Measurements from ENCODE around the gene NHEJ1. TPM values are rescaled to one million over a fixed set of nuclear protein-coding genes. Genes with fewer than 3 reads are reported as not detected.

NHEJ1 gene
- total and polyA plus RNA-seq, 4 donors: 6.8 to 9.8 (median 8.5) TPM

GRCh38 chr2:219094171-219094570 is 66.4 kb downstream of the NHEJ1 start:
- ATAC-seq (ENCODE audit: low FRiP score): no peak
- Histone ChIP-seq H3K4me1 (ENCODE audit: control insufficient read depth in 1 of 2, insufficient read depth in 2 of 2, low read length in 2 of 2) (no peaks in the 10 kb centered on the region), H3K27ac (ENCODE audit: low read depth in 1 of 2, low read length in 2 of 2) (no peak overlapping the region), H3K27me3 (ENCODE audit: control insufficient read depth in 1 of 2, insufficient read depth in 2 of 2, low read length in 1 of 2) (no peaks in the 10 kb centered on the region), H3K4me3 (ENCODE audit: low read length in 2 of 2) (no peak overlapping the region), H3K9me3 (ENCODE audit: control insufficient read depth, low read length) (no peaks in the 10 kb centered on the region), H3K36me3 (ENCODE audit: control insufficient read depth in 1 of 2, insufficient read depth in 2 of 2, low read length in 1 of 2) (no peaks in the 10 kb centered on the region)
- no peak for DNase-seq
- 82 to 91% methylated on average over 3 of the region's 3 CpGs for WGBS, 2 donors
- intact Hi-C loops (cut with DNase I): no loop called here

DNA sequence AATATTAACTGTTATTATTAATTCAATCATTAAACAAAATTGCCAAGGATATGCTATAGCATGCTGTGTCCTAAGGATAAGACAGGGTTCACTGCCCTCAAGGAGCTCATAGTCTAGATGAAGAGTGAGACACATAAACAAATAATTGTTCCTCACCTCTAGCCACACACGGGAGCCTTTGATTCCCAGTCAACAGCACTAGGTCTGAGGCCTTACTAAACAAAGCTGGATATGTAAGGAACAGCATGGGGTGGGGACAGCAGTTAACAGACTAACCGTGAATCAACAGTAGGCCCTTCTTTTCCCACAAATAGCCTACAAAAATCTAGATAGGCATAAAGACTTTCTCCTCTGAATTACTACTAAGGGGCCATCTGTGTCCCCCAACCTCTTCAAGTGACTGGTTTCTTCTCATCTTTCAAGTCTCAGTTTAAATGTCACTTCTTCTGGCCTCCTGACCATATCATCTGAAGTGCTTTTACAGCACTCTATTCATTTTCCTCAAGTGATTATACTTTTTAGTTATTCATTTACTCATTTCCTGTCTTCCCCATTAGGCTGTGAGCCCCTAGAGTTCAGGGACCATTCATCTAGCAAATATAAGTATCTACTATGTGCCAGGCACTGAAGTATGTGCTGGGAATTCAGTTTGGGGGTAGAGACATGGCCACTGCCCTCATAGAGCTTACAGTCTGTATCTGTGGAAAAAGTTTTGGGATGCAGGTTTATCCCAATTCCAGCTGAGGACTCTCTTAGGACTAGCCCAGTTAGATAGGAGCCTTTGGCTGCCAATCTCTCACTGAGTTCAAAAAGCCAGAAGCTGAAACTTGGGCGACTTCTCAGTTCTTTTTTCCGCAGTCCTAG is 69.9 kb downstream of the NHEJ1 start:
- no peaks in the 10 kb centered on the region for H3K36me3 ChIP-seq (ENCODE audit: control insufficient read depth in 1 of 2, insufficient read depth in 2 of 2, low read length in 1 of 2)
- 73 to 82% methylated on average over 4 of the region's 4 CpGs for WGBS, 2 donors

DNA sequence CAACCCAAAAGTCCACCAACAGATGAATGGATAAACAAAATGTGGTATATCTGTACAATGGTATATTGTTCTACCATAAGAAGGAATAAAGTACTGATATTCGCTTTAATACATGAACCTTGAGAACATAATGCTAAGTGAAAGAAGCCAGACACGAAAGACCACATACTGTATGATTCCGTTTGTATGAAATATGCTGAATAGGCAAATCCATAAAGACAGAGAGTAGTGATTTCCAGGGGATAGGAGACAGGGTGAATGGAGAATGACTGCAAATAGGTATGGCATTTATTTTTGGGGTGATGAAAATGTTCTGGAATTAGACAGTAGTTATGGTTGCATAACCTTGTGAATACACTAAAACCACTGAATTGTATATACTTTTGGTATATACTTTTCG is 71.3 kb downstream of the NHEJ1 start:
- WGBS, 2 donors: 97% methylated on average over 4 of the region's 4 CpGs
- no peak overlapping the region for H3K27ac ChIP-seq (ENCODE audit: low read depth in 1 of 2, low read length in 2 of 2)
- no peaks in the 10 kb centered on the region for H3K9me3 ChIP-seq (ENCODE audit: control insufficient read depth, low read length)
- H3K4me3 ChIP-seq (ENCODE audit: low read length in 2 of 2): no peak overlapping the region
- no peak for ATAC-seq (ENCODE audit: low FRiP score)
- intact Hi-C loops (cut with DNase I): no loop called here
- H3K4me1 ChIP-seq (ENCODE audit: control insufficient read depth in 1 of 2, insufficient read depth in 2 of 2, low read length in 2 of 2): no peaks in the 10 kb centered on the region
- no peaks in the 10 kb centered on the region for H3K36me3 ChIP-seq (ENCODE audit: control insufficient read depth in 1 of 2, insufficient read depth in 2 of 2, low read length in 1 of 2)
- H3K27me3 ChIP-seq (ENCODE audit: control insufficient read depth in 1 of 2, insufficient read depth in 2 of 2, low read length in 1 of 2): no peaks in the 10 kb centered on the region
- no peak for DNase-seq

More for the DNA sequence above, 69.9 kb downstream of the NHEJ1 start:
- ATAC-seq (ENCODE audit: low FRiP score) (no peak), DNase-seq (no peak)
- H3K27ac ChIP-seq (ENCODE audit: low read depth in 1 of 2, low read length in 2 of 2): no peak overlapping the region
- no peak overlapping the region for H3K4me3 ChIP-seq (ENCODE audit: low read length in 2 of 2)
- no peaks in the 10 kb centered on the region for H3K9me3 ChIP-seq (ENCODE audit: control insufficient read depth, low read length)
- H3K27me3 ChIP-seq (ENCODE audit: control insufficient read depth in 1 of 2, insufficient read depth in 2 of 2, low read length in 1 of 2): no peaks in the 10 kb centered on the region
- H3K4me1 ChIP-seq (ENCODE audit: control insufficient read depth in 1 of 2, insufficient read depth in 2 of 2, low read length in 2 of 2): no peaks in the 10 kb centered on the region
- intact Hi-C loops (cut with DNase I): no loop called here

- no peak overlapping the region for H3K27ac ChIP-seq (ENCODE audit: low read depth in 1 of 2, low read length in 2 of 2)
- no peaks in the 10 kb centered on the region for H3K9me3 ChIP-seq (ENCODE audit: control insufficient read depth, low read length)
- no peak overlapping the region for H3K4me3 ChIP-seq (ENCODE audit: low read length in 2 of 2)
- 95 to 97% methylated on average over 1 of the region's 1 CpG for WGBS, 2 donors
- H3K36me3 ChIP-seq (ENCODE audit: control insufficient read depth in 1 of 2, insufficient read depth in 2 of 2, low read length in 1 of 2): no peaks in the 10 kb centered on the region
- no peaks in the 10 kb centered on the region for H3K4me1 ChIP-seq (ENCODE audit: control insufficient read depth in 1 of 2, insufficient read depth in 2 of 2, low read length in 2 of 2)
- no peaks in the 10 kb centered on the region for H3K27me3 ChIP-seq (ENCODE audit: control insufficient read depth in 1 of 2, insufficient read depth in 2 of 2, low read length in 1 of 2)
- intact Hi-C loops (cut with DNase I): no loop called here
- DNase-seq (no peak), ATAC-seq (ENCODE audit: low FRiP score) (no peak)
These were observed 72.8 kb downstream of the NHEJ1 start for GRCh38 chr2:219087848-219088247.

DNA sequence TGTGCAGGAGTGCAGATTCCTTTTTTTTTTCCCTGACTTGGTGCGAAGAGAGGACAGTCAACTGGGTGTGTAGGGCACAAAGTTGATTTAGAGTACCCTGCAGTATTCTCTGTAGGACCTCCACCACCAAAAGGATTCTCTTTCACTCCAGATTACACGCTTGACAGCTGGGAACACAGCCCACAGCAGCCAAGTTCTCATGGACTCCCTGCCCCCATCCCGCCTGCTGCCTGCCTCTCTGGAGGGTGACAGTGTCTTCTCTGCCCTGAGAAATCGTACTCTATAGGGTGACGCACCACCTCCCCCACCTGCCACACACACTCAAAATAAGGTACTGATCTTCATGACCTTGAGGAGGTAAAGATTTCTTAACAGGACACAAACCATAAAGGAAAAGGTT is 73.3 kb downstream of the NHEJ1 start:
- 85 to 91% methylated on average over 5 of the region's 5 CpGs for WGBS, 2 donors
- ATAC-seq (ENCODE audit: low FRiP score): no peak
- intact Hi-C loops (cut with DNase I): no loop called here
- no peaks in the 10 kb centered on the region for H3K9me3 ChIP-seq (ENCODE audit: control insufficient read depth, low read length)
- no peak for DNase-seq
- no peaks in the 10 kb centered on the region for H3K4me1 ChIP-seq (ENCODE audit: control insufficient read depth in 1 of 2, insufficient read depth in 2 of 2, low read length in 2 of 2)
- H3K4me3 ChIP-seq (ENCODE audit: low read length in 2 of 2): no peak overlapping the region
- H3K36me3 ChIP-seq (ENCODE audit: control insufficient read depth in 1 of 2, insufficient read depth in 2 of 2, low read length in 1 of 2): no peaks in the 10 kb centered on the region
- no peak overlapping the region for H3K27ac ChIP-seq (ENCODE audit: low read depth in 1 of 2, low read length in 2 of 2)
- H3K27me3 ChIP-seq (ENCODE audit: control insufficient read depth in 1 of 2, insufficient read depth in 2 of 2, low read length in 1 of 2): no peaks in the 10 kb centered on the region

- intact Hi-C loops (cut with DNase I): no loop called here
- no peak for DNase-seq
- Histone ChIP-seq H3K27ac (ENCODE audit: low read depth in 1 of 2, low read length in 2 of 2) (no peak overlapping the region), H3K36me3 (ENCODE audit: control insufficient read depth in 1 of 2, insufficient read depth in 2 of 2, low read length in 1 of 2) (no peaks in the 10 kb centered on the region), H3K4me1 (ENCODE audit: control insufficient read depth in 1 of 2, insufficient read depth in 2 of 2, low read length in 2 of 2) (no peaks in the 10 kb centered on the region), H3K9me3 (ENCODE audit: control insufficient read depth, low read length) (no peaks in the 10 kb centered on the region), H3K4me3 (ENCODE audit: low read length in 2 of 2) (no peak overlapping the region), H3K27me3 (ENCODE audit: control insufficient read depth in 1 of 2, insufficient read depth in 2 of 2, low read length in 1 of 2) (no peaks in the 10 kb centered on the region)
- ATAC-seq (ENCODE audit: low FRiP score): no peak
These were observed 74.4 kb downstream of the NHEJ1 start for GRCh38 chr2:219086196-219086595.

DNA sequence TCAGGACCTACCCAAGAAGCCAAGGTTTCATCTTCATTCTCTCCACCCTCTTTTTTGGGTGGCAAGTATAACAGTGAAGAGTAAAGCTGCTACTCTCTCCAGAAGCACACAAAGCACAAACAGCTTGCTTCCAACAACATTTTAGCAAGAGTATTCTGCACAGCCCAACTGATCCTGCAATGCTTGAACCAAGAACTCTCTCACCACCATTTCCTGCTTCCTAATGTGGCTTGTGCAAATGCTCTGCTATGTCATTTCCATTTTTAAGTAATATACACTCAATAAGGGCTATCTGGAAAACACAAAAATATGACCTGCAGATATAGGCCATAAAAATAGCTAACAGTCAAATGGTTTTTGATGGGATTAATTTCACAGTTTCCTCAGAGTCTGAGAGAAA is 75.8 kb downstream of the NHEJ1 start:
- intact Hi-C loops (cut with DNase I): no loop called here
- Histone ChIP-seq H3K27me3 (ENCODE audit: control insufficient read depth in 1 of 2, insufficient read depth in 2 of 2, low read length in 1 of 2) (no peaks in the 10 kb centered on the region), H3K27ac (ENCODE audit: low read depth in 1 of 2, low read length in 2 of 2) (no peak overlapping the region), H3K4me3 (ENCODE audit: low read length in 2 of 2) (no peak overlapping the region), H3K9me3 (ENCODE audit: control insufficient read depth, low read length) (no peaks in the 10 kb centered on the region), H3K4me1 (ENCODE audit: control insufficient read depth in 1 of 2, insufficient read depth in 2 of 2, low read length in 2 of 2) (no peaks in the 10 kb centered on the region), H3K36me3 (ENCODE audit: control insufficient read depth in 1 of 2, insufficient read depth in 2 of 2, low read length in 1 of 2) (no peaks in the 10 kb centered on the region)
- ATAC-seq (ENCODE audit: low FRiP score) (no peak), DNase-seq (no peak)

GRCh38 chr2:219082332-219082958 is 78.2 kb downstream of the NHEJ1 start:
- H3K27me3 ChIP-seq (ENCODE audit: control insufficient read depth in 1 of 2, insufficient read depth in 2 of 2, low read length in 1 of 2): no peaks in the 10 kb centered on the region
- 77 to 80% methylated on average over 5 of the region's 5 CpGs for WGBS, 2 donors
- H3K27ac ChIP-seq (ENCODE audit: low read depth in 1 of 2, low read length in 2 of 2): no peak overlapping the region
- intact Hi-C loops (cut with DNase I): no loop called here
- no peak for ATAC-seq (ENCODE audit: low FRiP score)
- H3K36me3 ChIP-seq (ENCODE audit: control insufficient read depth in 1 of 2, insufficient read depth in 2 of 2, low read length in 1 of 2): no peaks in the 10 kb centered on the region
- no peak overlapping the region for H3K4me3 ChIP-seq (ENCODE audit: low read length in 2 of 2)
- no peak for DNase-seq
- no peaks in the 10 kb centered on the region for H3K4me1 ChIP-seq (ENCODE audit: control insufficient read depth in 1 of 2, insufficient read depth in 2 of 2, low read length in 2 of 2)
- H3K9me3 ChIP-seq (ENCODE audit: control insufficient read depth, low read length): no peaks in the 10 kb centered on the region

DNA sequence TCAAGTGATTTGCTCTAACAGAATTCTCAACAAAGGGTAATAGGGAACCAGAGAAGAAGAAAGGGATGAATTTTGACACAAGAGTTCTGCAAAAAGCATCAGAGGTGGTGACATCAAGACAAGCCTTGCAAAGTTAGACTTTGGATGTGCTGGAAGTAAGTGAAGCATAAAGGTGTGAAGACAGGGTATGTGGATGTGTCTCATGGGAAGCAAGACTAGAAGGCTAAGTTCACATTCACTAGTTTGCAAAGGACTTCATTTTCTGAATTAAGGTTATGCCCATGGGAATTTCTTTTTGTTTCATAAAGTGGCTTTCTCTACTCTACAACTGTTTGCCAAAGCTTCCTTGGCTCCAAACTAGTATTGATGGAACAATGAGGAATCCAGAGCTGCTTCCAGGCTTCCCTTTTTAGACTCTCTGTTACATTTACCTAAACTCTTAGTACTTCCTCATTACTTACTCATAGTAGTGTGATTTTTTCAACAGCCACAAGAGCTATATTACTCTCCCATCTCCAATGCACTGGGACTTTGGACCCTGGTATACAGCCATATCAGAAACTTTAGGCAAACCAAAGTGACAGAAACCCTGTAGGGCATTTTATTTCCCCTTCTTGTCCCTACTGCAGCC is 78.8 kb downstream of the NHEJ1 start:
- intact Hi-C loops (cut with DNase I): no loop called here
- no peak for ATAC-seq (ENCODE audit: low FRiP score)
- Histone ChIP-seq H3K27ac (ENCODE audit: low read depth in 1 of 2, low read length in 2 of 2) (no peak overlapping the region), H3K9me3 (ENCODE audit: control insufficient read depth, low read length) (no peaks in the 10 kb centered on the region), H3K36me3 (ENCODE audit: control insufficient read depth in 1 of 2, insufficient read depth in 2 of 2, low read length in 1 of 2) (peaks cover 0 to 3% of the 10 kb centered on the region in 2 donors), H3K4me1 (ENCODE audit: control insufficient read depth in 1 of 2, insufficient read depth in 2 of 2, low read length in 2 of 2) (no peaks in the 10 kb centered on the region), H3K4me3 (ENCODE audit: low read length in 2 of 2) (no peak overlapping the region), H3K27me3 (ENCODE audit: control insufficient read depth in 1 of 2, insufficient read depth in 2 of 2, low read length in 1 of 2) (no peaks in the 10 kb centered on the region)
- no peak for DNase-seq

Measured in aorta (tissue), 5 donors.